ENCODE data around the gene CSTB. TPM values are rescaled to one million over a fixed set of nuclear protein-coding genes. Genes with fewer than 3 reads are reported as not detected.

CSTB gene
- total and polyA plus RNA-seq, 2 donors (not counting 3 experiments of a cell fraction or from before 2014, with no cell fraction given), result 65.8 to 83.7 TPM

DNA sequence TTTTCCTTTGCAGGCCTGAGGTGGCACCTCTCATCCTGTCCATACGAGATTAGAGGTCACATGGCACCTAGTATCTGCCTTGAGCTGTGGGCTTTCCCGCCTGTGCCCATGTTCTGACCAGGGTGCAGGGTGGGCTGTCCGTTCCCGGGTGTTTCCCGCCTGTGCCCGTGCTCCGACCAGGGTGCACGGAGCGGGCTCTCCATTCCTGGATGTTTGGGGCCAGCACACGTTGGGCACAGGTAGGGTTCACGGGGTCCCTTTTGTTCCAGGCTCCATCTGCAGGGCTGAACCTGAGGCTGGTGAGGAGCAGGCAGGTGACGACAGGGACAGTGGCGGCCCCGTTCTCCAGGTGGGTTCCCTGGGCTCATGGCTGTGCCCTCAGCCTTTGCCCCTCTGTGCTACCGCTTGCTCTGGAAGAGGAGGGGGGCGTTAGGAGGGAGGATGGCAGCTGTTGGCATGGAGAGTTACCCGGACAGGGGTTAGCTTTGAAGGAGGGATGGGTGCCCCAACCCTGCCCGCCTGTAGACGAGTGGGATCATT lies 23.3 kb upstream of the CSTB start:
- Histone ChIP-seq H3K4me1 (ENCODE audit: control insufficient read depth, extremely low read depth, insufficient read depth, low read length) (no peaks in the 10 kb centered on the region), H3K4me2 (ENCODE audit: insufficient read depth, low read length) (no peak overlapping the region), H4K20me1 (replicated peaks; ENCODE audit: control insufficient read depth, extremely low read depth, insufficient read depth, low read length) (no peaks in the 10 kb centered on the region), H3K9me1 (replicated peaks; ENCODE audit: control insufficient read depth, extremely low read depth, insufficient read depth, low read length) (no peaks in the 10 kb centered on the region), H3K27ac (ENCODE audit: insufficient read depth, low read depth, low read length) (no peak overlapping the region), H3K9me3 (replicated peaks; ENCODE audit: control insufficient read depth, insufficient read depth, low read length) (no peaks in the 10 kb centered on the region), H3K36me3 (ENCODE audit: control insufficient read depth in 2 of 2, extremely low read depth in 1 of 2, insufficient read depth in 2 of 2, low read length in 2 of 2) (peaks cover 13 to 67% of the 10 kb centered on the region in 2 experiments), H3K79me2 (ENCODE audit: control insufficient read depth, insufficient read depth, low read length) (peaks cover 4% of the 10 kb centered on the region), H2AFZ (ENCODE audit: low read depth, low read length) (no peak overlapping the region), H3K9ac (replicated peaks; ENCODE audit: extremely low read depth, insufficient read depth, low read length) (no peak overlapping the region), H3K4me3 (replicated peaks in 1 of 3; ENCODE audit: insufficient read depth in 1 of 3, low read depth in 1 of 3, low read length in 3 of 3) (no peak overlapping the region), H3K27me3 (ENCODE audit: control insufficient read depth in 2 of 2, insufficient read depth in 2 of 2, low read length in 2 of 2) (no peaks in the 10 kb centered on the region)
- CTCF ChIA-PET, result interaction anchor here (1.2 kb wide), 1 partner anchor 176 kb away, joined by 4 read pairs; no protein-coding TSS in a partner anchor
- BruUV-seq (replicated peaks), result no TSS peak
- dilution Hi-C loops (cut with MboI; ENCODE audit: extremely low pct_ligation_motif_present, low sequenced_read_pairs) (no loop called here), intact Hi-C loops (cut with micrococcal nuclease) (no loop called here)
- POLR2A ChIA-PET, result no interaction called here
- FAIRE-seq (no peak), DNase-seq (ENCODE audit: low read depth, low spot score) (no peak)
- TF ChIP-seq FOS (IDR thresholded peaks at IDR 0.05; ENCODE audit: borderline replicate concordance, insufficient read depth, low read length), result no peak
- no peak for TF ChIP-seq POLR2AphosphoS5 (IDR thresholded peaks at IDR 0.05; ENCODE audit: insufficient read depth, low read depth, low read length)
- TF ChIP-seq, protein P1, sequence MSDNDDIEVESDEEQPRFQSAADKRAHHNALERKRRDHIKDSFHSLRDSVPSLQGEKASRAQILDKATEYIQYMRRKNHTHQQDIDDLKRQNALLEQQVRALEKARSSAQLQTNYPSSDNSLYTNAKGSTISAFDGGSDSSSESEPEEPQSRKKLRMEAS (IDR thresholded peaks at IDR 0.05; ENCODE audit: insufficient read depth, insufficient read length), result no peak
- TF ChIP-seq, protein P2, sequence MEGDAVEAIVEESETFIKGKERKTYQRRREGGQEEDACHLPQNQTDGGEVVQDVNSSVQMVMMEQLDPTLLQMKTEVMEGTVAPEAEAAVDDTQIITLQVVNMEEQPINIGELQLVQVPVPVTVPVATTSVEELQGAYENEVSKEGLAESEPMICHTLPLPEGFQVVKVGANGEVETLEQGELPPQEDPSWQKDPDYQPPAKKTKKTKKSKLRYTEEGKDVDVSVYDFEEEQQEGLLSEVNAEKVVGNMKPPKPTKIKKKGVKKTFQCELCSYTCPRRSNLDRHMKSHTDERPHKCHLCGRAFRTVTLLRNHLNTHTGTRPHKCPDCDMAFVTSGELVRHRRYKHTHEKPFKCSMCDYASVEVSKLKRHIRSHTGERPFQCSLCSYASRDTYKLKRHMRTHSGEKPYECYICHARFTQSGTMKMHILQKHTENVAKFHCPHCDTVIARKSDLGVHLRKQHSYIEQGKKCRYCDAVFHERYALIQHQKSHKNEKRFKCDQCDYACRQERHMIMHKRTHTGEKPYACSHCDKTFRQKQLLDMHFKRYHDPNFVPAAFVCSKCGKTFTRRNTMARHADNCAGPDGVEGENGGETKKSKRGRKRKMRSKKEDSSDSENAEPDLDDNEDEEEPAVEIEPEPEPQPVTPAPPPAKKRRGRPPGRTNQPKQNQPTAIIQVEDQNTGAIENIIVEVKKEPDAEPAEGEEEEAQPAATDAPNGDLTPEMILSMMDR (IDR thresholded peaks at IDR 0.05; ENCODE audit: extremely low read depth in 1 of 2, insufficient read depth in 1 of 2, low read depth in 1 of 2, low read length in 2 of 2), result no peak
- no peak for TF ChIP-seq MYC (IDR thresholded peaks at IDR 0.05; ENCODE audit: low read depth, low read length)
- TF ChIP-seq GATA2 (IDR thresholded peaks at IDR 0.05; ENCODE audit: insufficient read depth, insufficient read length, low read depth, low read length), result no peak
- no peak for TF ChIP-seq EZH2 (IDR thresholded peaks at IDR 0.05; ENCODE audit: borderline replicate concordance, low read depth, low read length, severe bottlenecking)
- TF ChIP-seq JUN (IDR thresholded peaks at IDR 0.05; ENCODE audit: borderline replicate concordance, insufficient read depth, insufficient read length, low read depth), result no peak
- TF ChIP-seq POLR2A (IDR thresholded peaks at IDR 0.05; ENCODE audit: low read depth, low read length), result no peak
